ENCODE results near the gene STIM2.
"Not testable (repeated sequence)": the region's sequence is repeated elsewhere in the genome, so short reads cannot be mapped to it uniquely, and the experiment has no call there.

STIM2 gene

GRCh38 chr4:26860157-26860921 is at the start of gene STIM2:
STIM2 (plus strand) TSS chr4:26860841.
- DNase-seq (ENCODE audit: low read depth, low spot score) = peak; percentile 77

GRCh38 chr4:26811571-26811970 is 49.1 kb upstream of the STIM2 start:
- DNase-seq (ENCODE audit: low read depth, low spot score) = not testable (repeated sequence)

- no peak for DNase-seq (ENCODE audit: low read depth, low spot score)
Observed at GRCh38 chr4:26812049-26812714, 48.5 kb upstream of the STIM2 start.

GRCh38 chr4:26813698-26814097 is 46.9 kb upstream of the STIM2 start:
- no peak for DNase-seq (ENCODE audit: low read depth, low spot score)

- no peak for DNase-seq (ENCODE audit: low read depth, low spot score)
Observed at GRCh38 chr4:26815199-26815598, 45.4 kb upstream of the STIM2 start.

- DNase-seq (ENCODE audit: low read depth, low spot score) = no peak
Observed at GRCh38 chr4:26815706-26816105, 44.9 kb upstream of the STIM2 start.

GRCh38 chr4:26819026-26819425 is 41.6 kb upstream of the STIM2 start:
- peak; percentile 47 for DNase-seq (ENCODE audit: low read depth, low spot score)

- DNase-seq (ENCODE audit: low read depth, low spot score) = no peak
Observed at GRCh38 chr4:26819478-26820095, 41.1 kb upstream of the STIM2 start.

- DNase-seq (ENCODE audit: low read depth, low spot score) = no peak
Observed at GRCh38 chr4:26820346-26820745, 40.3 kb upstream of the STIM2 start.

GRCh38 chr4:26821031-26821430 is 39.6 kb upstream of the STIM2 start:
- no peak for DNase-seq (ENCODE audit: low read depth, low spot score)

GRCh38 chr4:26821677-26822503 is 38.8 kb upstream of the STIM2 start:
- no peak for DNase-seq (ENCODE audit: low read depth, low spot score)

- no peak for DNase-seq (ENCODE audit: low read depth, low spot score)
Observed at GRCh38 chr4:26822546-26822945, 38.1 kb upstream of the STIM2 start.

GRCh38 chr4:26822974-26823373 is 37.7 kb upstream of the STIM2 start:
- not testable (repeated sequence) for DNase-seq (ENCODE audit: low read depth, low spot score)

GRCh38 chr4:26823583-26823982 is 37.1 kb upstream of the STIM2 start:
- DNase-seq (ENCODE audit: low read depth, low spot score) = no peak

GRCh38 chr4:26824667-26825066 is 36.0 kb upstream of the STIM2 start:
- DNase-seq (ENCODE audit: low read depth, low spot score) = no peak

- no peak for DNase-seq (ENCODE audit: low read depth, low spot score)
Observed at GRCh38 chr4:26826721-26827120, 33.9 kb upstream of the STIM2 start.

GRCh38 chr4:26827336-26827735 is 33.3 kb upstream of the STIM2 start:
- not testable (repeated sequence) for DNase-seq (ENCODE audit: low read depth, low spot score)

- DNase-seq (ENCODE audit: low read depth, low spot score) = no peak
Observed at GRCh38 chr4:26827798-26828197, 32.8 kb upstream of the STIM2 start.

GRCh38 chr4:26829018-26829417 is 31.6 kb upstream of the STIM2 start:
- DNase-seq (ENCODE audit: low read depth, low spot score) = no peak

GRCh38 chr4:26830033-26830432 is 30.6 kb upstream of the STIM2 start:
- no peak for DNase-seq (ENCODE audit: low read depth, low spot score)

GRCh38 chr4:26830701-26831100 is 29.9 kb upstream of the STIM2 start:
- no peak for DNase-seq (ENCODE audit: low read depth, low spot score)

- DNase-seq (ENCODE audit: low read depth, low spot score) = no peak
Observed at GRCh38 chr4:26836539-26836938, 24.1 kb upstream of the STIM2 start.

Measured in iPS DF 19.7 (cell line).